Heart left ventricle (tissue), 16 donors: Measurements from ENCODE around the gene CCDC187. TPM values are rescaled to one million over a fixed set of nuclear protein-coding genes. Genes with fewer than 3 reads are reported as not detected.

Source experiments
- ATAC-seq, 4 donors: fragments of 200-7000 bp; cut with Tn5 transposase; one replicate each; pipeline ENCODE4 v1.9.1; 2020 to 2022; ENCODE audit warnings: moderate library complexity in 4 of 4, mild to moderate bottlenecking in 3 of 4, moderate number of reproducible peaks in 1 of 4
- DNase-seq, 5 donors: peaks; one replicate each; pipeline ENCODE4 v3.0.0-alpha.2; 2020
- H3K27ac ChIP-seq, 12 donors: fragments of 200-600 bp; sonication (generic) in 4 of 12; one replicate each; pipeline versions ENCODE4 v1.5.0 to v1.8.0; 2016 to 2022; ENCODE audit warnings: mild to moderate bottlenecking in 2 of 12
- H3K27me3 ChIP-seq, 9 donors: fragments of 200-600 bp; sonication (generic) in 2 of 9; one replicate each; pipeline versions ENCODE4 v1.5.1 to v1.8.0; 2016 to 2022; ENCODE audit warnings: mild to moderate bottlenecking in 3 of 9
- H3K36me3 ChIP-seq, 9 donors: fragments of 200-600 bp; sonication (generic) in 2 of 9; one replicate each; pipeline versions ENCODE4 v1.5.0 to v1.8.0; 2018 to 2022; ENCODE audit warnings: mild to moderate bottlenecking in 2 of 9
- H3K4me1 ChIP-seq, 12 donors: fragments of 200-600 bp; sonication (generic) in 4 of 12; one replicate each; pipeline versions ENCODE4 v1.5.0 to v1.8.0; 2016 to 2022; ENCODE audit warnings: mild to moderate bottlenecking in 3 of 12
- H3K4me3 ChIP-seq, 12 donors: fragments of 200-600 bp; sonication (generic) in 4 of 12; one replicate each; pipeline versions ENCODE4 v1.5.0 to v1.8.0; 2017 to 2022; ENCODE audit warnings: mild to moderate bottlenecking in 9 of 12, moderate library complexity in 4 of 12
- H3K9me3 ChIP-seq, 12 donors: fragments of 200-600 bp; sonication (generic) in 4 of 12; one replicate each; pipeline versions ENCODE4 v1.5.0 to v1.8.0; 2016 to 2022; ENCODE audit warnings: mild to moderate bottlenecking in 1 of 12
- CTCF ChIP-seq, 12 donors: fragments of 200-600 bp; sonication (generic) in 4 of 12; IDR thresholded peaks; one replicate each; pipeline versions ENCODE4 v1.5.0 to v1.8.0; 2018 to 2022; ENCODE audit warnings: antibody characterized with exemption in 12 of 12, mild to moderate bottlenecking in 5 of 12
- POLR2A ChIP-seq, 2 donors: fragments of 450-650 bp; IDR thresholded peaks; one replicate each; pipeline ENCODE4 v1.6.1; 2017; ENCODE audit warnings: antibody characterized with exemption in 2 of 2, mild to moderate bottlenecking in 2 of 2, moderate library complexity in 2 of 2
- WGBS, 4 donors: extraction: QIAGEN DNeasy Blood & Tissue Kit in 2 of 4; methylation state at CpG; one replicate each; pipeline versions ENCODE4 v1.1.5 to v1.1.7; 2013 to 2018; 5-methylcytosine and 5-hydroxymethylcytosine counted together
- intact Hi-C, 10 donors: fragments of 100-400 bp; cut with DNase I; formaldehyde crosslinking; loops; one replicate each; pipeline versions ENCODE4 v1.11.1 to v1.14.2; 2022
- polyA plus RNA-seq, 2 donors: library from polyadenylated mRNA; stranded (reverse); fragments of 200-250 nt; gene quantifications; one replicate each; pipeline ENCODE4 v1.2.3, GENCODE V29; 2013
- total RNA-seq, 9 donors: library from RNA; depleted of rRNA in 2 of 9; stranded (reverse); fragments of >200 nt in 2 of 9; fragmentation: NEBNext Ultra II Directional in 3 of 9; extraction: Animal tissue kit (Norgen Biotek cat#: 25700) in 3 of 9; gene quantifications; one replicate each; pipeline versions ENCODE4 v1.1.0 to v1.2.4, GENCODE V29; 2016 to 2023
- donor health status: ischemic (EF 13 %, LVEDD 7.1; RV severe dilation, severe dysfunction).
- donor health status: healthy with polysubstance abuse.
- donor health status: DM: no; HTN: yes; CAD: no.
- donor health status: DM: no; HTN: no; CAD: no.
- donor health status: ischemic (EF 25% LVEDD 6.9; RV normal size, moderate dysfunction).
- donor health status: ischemic (EF 25% LVEDD 5.7; RV mildly dilated, moderate dysfunction).
- donor health status: healthy.
- donor health status: DM: yes; HTN: yes; CAD: no.
- donor health status: ischemic (EF 35%, LVEDD 5.7; RV mildly dilated, moderate dysfunction).
- donor health status: nonischemic (EF 11% LVEDD 7.7; RV severe dilation, severe dysfunction).
- donor health status: DM: yes; HTN: yes; CAD: no.
- donor health status: PGD.
- donor health status: ischemic (EF 29% LVEDD 5.4; RV normal size, mild dysfunction).
- donor health status: nonischemic (EF 23%, LVEDD 6.1; RV moderate dilation, normal function).

The CCDC187 gene
- total and polyA plus RNA-seq, 11 donors, result 0.04 TPM; not detected in 10

- H3K4me3 ChIP-seq, result no peak overlapping the region
- H3K27ac ChIP-seq, result no peak overlapping the region
- ATAC-seq, result no peak
- no peak for DNase-seq
- H3K4me1 ChIP-seq, result no peaks in the 10 kb centered on the region
- intact Hi-C loops, result no loop called here
- no peak for TF ChIP-seq CTCF (IDR thresholded peaks at IDR 0.05)
- TF ChIP-seq POLR2A (IDR thresholded peaks at IDR 0.05), result no peak
- H3K9me3 ChIP-seq, result no peaks in the 10 kb centered on the region
- H3K36me3 ChIP-seq, result no peaks in the 10 kb centered on the region
- H3K27me3 ChIP-seq, result peaks cover 0 to 29% (median 9%) of the 10 kb centered on the region in 9 donors
- WGBS, 4 donors, result 86 to 93% (median 90%) methylated on average over 12 to 31 of the region's 31 CpGs
These were observed 13.3 kb downstream of the CCDC187 start for GRCh38 chr9:136290508-136291000.

- Histone ChIP-seq H3K27me3 (peaks cover 0 to 31% (median 11%) of the 10 kb centered on the region in 9 donors), H3K9me3 (no peaks in the 10 kb centered on the region), H3K4me1 (no peaks in the 10 kb centered on the region), H3K36me3 (no peaks in the 10 kb centered on the region), H3K4me3 (no peak overlapping the region), H3K27ac (no peak overlapping the region)
- intact Hi-C loops, result loop anchor here in 5 of 10 donors (5.0 to 10.0 kb wide), 3 partner anchors 118 to 325 kb away; partner anchors contain the start of gene UBAC1 (in 1 of the 5)
- WGBS, 4 donors, result 84 to 91% (median 88%) methylated on average over 20 to 30 of the region's 30 CpGs
- TF ChIP-seq CTCF (IDR thresholded peaks at IDR 0.05) (no peak), POLR2A (IDR thresholded peaks at IDR 0.05) (no peak)
- DNase-seq, result no peak
- ATAC-seq, result no peak
These were observed 14.0 kb downstream of the CCDC187 start for GRCh38 chr9:136289651-136290507.

- no peak overlapping the region for H3K27ac ChIP-seq
- no peaks in the 10 kb centered on the region for H3K9me3 ChIP-seq
- DNase-seq (peak in 1 of 5 donors; percentile 15), ATAC-seq (no peak)
- intact Hi-C loops, result loop anchor here in 5 of 10 donors (5.0 to 10.0 kb wide), 3 partner anchors 116 to 323 kb away; partner anchors contain the start of gene UBAC1 (in 1 of the 5)
- WGBS, 4 donors, result 29 to 54% (median 43%) methylated on average over 20 to 21 of the region's 21 CpGs
- H3K27me3 ChIP-seq, result peaks cover 0 to 41% (median 14%) of the 10 kb centered on the region in 9 donors
- peaks cover 0 to 8% (median 5%) of the 10 kb centered on the region in 12 donors for H3K4me1 ChIP-seq
- no peak overlapping the region for H3K4me3 ChIP-seq
- no peaks in the 10 kb centered on the region for H3K36me3 ChIP-seq
- TF ChIP-seq CTCF (IDR thresholded peaks at IDR 0.05) (no peak), POLR2A (IDR thresholded peaks at IDR 0.05) (no peak)
These were observed 15.7 kb downstream of the CCDC187 start for GRCh38 chr9:136287960-136288753.
